CD4-positive, alpha-beta T cell treated with Interleukin-6 at 100 ng/mL for 8 hours (primary cell): ENCODE data around the gene PTN.

Experiments used
- DNase-seq: peaks from one replicate; pipeline ENCODE4 v3.0.0-alpha.2; 2020; ENCODE audit warnings: mixed read lengths, low spot score

The PTN gene, protein sequence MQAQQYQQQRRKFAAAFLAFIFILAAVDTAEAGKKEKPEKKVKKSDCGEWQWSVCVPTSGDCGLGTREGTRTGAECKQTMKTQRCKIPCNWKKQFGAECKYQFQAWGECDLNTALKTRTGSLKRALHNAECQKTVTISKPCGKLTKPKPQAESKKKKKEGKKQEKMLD

DNA sequence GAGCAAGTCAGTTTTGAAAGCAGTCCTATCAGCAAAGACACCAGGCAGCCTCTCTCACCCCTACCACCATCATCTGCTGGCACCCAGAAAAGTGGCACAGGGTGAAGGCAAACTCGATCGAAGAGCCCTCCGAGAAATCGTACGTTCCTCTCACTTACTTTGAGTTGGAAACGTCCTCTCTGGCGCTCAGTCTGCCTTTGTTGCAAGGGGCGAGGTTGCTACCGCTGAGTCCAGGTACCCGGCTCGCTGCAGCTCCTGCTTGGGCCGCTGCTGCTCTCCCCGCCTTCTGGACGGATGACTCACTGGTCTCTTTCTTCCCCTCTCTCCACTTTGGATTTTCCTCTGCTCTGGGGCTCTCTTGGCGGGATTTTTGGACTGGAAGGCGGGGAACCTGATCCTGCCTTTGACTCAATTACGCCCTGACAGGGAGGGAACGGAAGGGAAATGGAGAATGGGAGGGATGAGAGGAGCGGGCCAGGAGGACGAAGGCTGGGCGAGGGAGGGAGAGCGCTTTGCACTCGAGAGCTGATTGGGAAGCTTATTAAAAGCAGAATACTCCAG, at the start of gene PTN:
Gene PTN, minus strand, starts transcription at position 453 of the 561 bp plus-strand sequence. CDS start 88,760 bp downstream, outside the sequence.
- no peak for DNase-seq

DNA sequence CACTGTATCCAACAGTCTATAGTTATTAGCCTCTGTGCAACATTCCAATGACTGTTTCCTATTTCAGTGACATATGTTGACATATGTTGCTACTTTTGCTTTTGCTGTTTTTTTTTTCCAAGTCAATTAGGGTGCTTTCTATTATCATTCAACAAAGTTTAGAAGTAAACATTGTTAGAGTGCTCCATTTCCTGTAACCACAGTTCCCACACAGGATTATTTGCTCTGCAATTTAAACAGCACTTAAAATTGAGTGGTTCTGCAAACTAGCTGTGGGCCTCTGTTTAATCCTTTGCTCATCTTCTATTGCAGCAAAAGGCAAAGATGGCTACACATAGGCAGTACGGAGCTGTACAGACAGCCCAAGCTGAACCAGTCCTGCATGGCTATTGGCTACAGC, 46.5 kb upstream of the PTN start:
- no peak for DNase-seq

DNA sequence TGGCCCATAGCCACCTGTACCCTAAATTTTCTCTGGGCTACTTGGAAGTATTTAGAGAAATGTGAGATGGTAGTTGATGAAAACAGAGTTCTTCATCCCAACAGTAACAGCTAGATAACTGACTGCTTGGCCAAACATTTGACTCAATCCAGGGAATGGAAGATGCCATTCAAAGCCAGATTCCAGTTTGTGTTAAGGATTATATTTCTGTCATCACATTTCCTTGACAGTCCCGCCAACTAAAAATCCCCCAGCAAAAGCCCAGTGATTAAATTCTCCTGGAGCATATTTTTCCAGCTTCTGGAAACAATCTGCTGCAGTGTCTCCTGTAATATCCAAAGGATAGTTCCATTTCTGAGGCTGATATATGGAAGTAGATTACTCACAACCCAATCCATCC, 45.4 kb upstream of the PTN start:
- DNase-seq, result no peak

- DNase-seq, result no peak
Observed at GRCh38 chr7:137386966-137387365, 43.4 kb upstream of the PTN start.

DNA sequence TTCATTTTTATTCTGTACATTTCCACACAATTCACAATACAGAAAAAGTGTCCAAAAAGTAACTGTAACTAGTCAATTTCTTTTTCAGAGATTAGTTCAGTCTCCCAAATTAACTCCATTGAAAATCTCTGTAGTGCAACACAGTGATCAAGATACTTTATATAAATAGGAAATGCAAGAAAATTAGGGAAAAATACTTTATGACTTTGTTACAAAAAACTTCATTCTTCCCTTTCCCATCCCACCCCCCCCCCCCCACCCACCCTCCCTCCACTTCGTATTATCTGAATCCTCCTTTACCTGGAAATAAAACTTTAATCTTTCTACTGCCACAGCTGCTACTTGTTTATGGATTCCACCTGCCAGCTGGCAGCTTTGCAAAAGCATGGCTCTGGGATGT, 37.5 kb upstream of the PTN start:
- no peak for DNase-seq

DNA sequence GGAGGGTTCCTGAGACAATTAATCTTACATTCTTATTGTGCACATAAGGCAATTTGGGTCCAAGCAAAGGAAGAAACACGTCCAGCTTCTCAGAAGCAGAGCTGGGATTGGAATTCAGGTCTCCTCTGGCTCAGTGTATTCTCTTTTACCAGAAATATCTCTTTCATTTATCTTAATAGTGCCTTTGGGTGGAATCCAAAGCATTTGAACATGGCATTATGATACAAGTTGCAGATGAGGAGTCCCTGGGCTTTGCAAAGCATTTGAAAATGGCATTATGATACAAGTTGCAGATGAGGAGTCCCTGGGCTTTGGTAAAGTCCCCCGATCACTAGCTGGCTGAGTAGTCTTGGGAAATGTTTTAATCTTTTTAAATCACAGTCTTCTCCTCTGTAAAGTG, 30.0 kb upstream of the PTN start:
- no peak for DNase-seq

DNA sequence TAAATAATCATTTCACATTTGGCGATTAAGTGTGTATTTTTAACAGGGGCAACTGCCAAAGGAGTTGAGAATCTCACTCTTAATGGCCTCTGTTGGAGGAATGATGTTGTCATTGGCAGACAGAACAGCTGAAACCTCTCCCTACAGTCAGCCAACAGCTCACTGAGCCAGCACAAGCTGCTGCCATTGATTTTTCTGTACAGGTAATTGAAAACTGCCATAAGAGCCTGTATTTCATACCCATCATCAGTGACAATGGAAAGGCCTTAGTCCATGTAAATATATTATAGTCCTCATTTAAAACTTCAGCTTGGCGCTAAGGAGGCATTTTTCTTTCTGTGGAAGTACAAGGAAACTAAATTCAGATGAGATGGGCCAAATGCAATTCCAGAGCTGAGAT, 28.1 kb upstream of the PTN start:
- no peak for DNase-seq

GRCh38 chr7:137366995-137367394, 23.5 kb upstream of the PTN start:
- no peak for DNase-seq

DNA sequence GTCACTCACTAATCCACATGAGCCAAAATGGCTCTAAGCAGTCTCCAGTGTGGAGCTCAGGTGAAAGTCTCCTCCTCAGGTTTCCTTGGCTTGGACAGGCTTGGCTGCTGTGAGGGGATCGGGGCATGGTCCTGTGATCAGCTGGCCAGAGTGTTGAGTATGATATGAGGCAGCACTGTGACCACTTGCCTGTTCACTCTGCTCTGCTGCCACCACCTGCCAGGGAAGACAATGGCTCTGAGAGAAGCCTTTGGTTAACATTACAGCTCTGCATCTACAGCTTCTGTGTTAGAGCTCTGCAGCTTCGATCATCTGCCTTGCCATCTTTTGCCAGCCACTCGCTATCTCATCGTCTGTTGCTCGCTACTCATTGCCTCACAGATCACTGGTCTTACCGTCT, 20.1 kb upstream of the PTN start:
- DNase-seq, result no peak

- DNase-seq, result no peak
Observed at GRCh38 chr7:137360087-137360679, 16.6 kb upstream of the PTN start.

DNA sequence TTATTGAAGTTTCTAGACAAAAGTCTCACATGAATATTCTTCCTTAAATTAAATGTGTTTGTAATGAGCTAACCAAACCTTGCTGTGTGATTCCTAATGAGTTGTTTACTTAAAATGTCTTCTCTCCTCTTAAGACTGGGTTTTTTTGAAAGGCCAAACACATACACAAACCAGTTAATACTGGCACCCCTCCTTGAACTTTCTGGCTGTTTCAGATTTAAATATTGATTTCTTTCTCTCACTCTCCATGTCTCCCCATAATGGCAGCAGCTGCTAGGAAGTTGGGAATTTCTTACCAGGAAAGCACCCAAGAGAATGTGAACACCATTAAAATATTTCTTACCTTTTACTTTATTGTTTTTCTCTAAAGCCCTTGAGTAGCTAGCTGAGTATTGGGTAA, 11.4 kb upstream of the PTN start:
- DNase-seq, result no peak

- no peak for DNase-seq
Observed at GRCh38 chr7:137354396-137354795, 10.9 kb upstream of the PTN start.

- no peak for DNase-seq
Observed at GRCh38 chr7:137351941-137352340, 8.4 kb upstream of the PTN start.

DNA sequence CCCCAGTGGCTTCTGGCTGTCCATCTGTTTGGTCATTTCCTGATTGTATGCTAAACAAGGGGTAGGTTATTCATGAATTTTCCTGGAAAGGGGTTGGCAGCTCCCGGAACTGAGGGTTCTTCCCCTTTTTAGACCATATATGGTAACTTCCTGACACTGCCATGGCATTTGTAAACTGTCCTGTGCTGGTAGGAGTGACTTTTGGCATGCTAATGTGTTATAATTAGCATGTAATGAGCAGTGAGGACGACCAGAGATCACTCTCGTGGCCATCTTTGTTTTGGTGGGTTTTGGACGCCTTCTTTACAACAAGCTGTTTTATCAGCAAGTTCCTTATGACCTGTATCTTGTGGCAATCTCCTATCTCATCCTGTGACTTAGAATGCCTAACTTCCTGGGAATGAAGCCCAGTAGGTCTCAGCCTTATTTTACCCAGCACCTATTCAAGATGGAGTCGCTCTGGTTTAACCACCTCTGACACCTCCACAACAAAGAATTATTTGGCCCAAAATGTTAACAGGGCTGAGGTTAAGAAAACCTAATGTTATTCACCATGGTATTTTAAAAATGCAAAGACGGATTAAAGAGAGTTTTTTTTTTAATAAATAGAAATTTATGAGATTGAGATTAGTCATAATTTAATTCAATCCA, 2.4 kb upstream of the PTN start:
- no peak for DNase-seq

DNA sequence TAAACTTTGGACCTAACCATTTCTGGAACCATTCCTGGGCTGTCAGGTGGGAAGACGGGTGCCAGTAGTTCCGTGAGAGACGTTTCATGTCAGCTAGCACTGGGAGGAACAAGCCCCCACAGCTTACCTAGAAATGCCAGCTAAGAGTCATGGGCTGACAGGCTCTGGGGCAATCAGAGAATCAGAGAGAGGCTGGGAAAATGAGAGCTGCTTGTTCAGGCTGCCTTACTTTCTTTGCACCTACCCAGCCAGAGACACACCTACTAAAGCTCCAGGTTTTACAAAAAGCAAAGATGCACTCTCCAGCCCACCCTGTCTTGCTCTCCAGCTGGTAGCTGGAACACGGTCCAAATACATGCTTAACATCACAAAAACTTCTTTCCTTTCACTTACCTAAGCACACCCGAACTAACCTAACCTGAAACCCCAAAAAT, 688 bp downstream of the PTN start:
- DNase-seq, result no peak

DNA sequence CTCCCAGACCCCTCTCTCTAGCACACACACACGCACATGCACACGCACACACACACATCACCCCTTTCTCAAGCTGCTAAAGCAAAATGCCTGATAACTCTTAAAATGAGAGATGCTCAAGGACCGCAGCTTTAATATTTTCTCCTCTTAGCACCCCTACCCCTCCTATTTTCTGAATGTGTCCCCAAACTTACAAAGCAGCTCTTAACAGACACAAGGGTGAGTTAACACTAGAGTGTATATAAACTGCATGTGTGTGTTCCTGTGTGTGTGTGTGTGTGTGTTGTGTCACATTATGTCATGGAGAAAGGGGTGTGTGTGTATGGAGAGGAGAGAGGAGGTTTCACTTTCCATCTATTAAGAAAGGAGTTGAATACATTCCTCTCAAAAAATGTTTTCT, 1.3 kb downstream of the PTN start:
- DNase-seq, result no peak

- DNase-seq, result no peak
Observed at GRCh38 chr7:137337902-137338301, 5.6 kb downstream of the PTN start.

DNA sequence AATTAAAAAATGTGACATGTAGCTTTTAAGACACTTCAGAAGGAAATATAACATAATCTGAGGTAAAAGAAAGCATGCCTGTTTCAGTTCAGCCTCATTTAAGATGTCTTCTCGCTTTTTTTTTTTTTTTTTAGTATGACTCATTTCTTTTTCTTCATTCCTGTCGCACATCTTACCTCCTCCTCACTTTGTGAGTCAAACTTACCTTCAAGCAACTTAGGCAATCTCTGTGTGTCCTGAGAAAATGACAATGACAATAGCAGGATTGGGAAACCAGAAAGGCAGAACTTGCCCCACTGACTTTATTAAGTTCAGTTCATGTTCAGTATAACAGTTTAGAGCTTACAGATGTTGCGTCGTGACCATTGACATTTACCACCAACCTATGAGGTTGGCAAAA, 7.7 kb downstream of the PTN start:
- no peak for DNase-seq

DNA sequence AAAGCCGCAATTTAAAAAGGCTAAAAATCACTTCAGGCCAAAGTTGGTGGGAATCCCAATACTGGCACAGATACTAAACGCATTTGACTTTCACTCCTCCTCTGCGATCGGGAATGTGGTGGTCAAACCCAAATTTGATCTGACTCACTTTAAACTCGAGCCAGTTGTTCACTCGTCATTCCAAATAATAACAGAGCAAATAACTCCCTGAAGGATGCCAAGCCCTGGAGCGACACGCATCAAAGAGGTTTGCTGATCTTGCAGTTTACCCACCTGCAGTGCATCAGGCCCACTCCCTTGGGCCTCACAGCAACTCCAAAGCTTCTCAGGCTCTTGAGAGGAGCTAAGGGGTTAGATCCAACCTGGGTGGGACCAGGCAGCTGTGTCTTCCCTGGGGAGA, 12.2 kb downstream of the PTN start:
- no peak for DNase-seq

- DNase-seq, result no peak
Observed at GRCh38 chr7:137329411-137329810, 14.1 kb downstream of the PTN start.

GRCh38 chr7:137328373-137329120, 15.0 kb downstream of the PTN start:
- no peak for DNase-seq

DNA sequence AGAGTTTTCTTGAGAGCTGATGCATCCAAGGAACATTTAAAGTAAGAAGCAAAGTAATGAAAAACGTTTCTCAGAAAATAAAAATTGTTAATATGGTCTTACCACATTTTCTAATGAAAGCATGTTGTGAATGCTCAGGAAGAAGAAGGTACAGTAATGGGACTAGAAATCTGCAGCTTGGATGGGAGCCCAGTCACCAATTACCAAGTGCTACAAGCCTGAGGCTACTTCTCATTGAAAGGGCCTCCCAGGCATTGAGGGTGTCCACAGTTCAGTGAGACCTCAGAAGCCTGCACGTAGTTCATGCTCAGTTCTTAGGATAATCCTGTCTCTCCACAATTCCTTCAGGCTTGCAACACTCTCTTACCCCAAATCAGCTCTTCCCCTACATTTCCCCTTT, 17.6 kb downstream of the PTN start:
- DNase-seq, result no peak
